ENCODE results near the gene TEDDM1. TPM values are rescaled to one million over a fixed set of nuclear protein-coding genes. Genes with fewer than 3 reads are reported as not detected.
A peak's percentile ranks its signal among the peaks of the same experiment; 100 is the strongest.

The TEDDM1 gene
- total RNA-seq, 2 donors from 2014 or later: not detected

- intact Hi-C loops (cut with DNase I): no loop called here
- no peak for DNase-seq (ENCODE audit: low spot score)
These were observed 8.1 kb upstream of the TEDDM1 start for GRCh38 chr1:182408435-182409075.

- DNase-seq (ENCODE audit: low spot score): no peak
- intact Hi-C loops (cut with DNase I): no loop called here
These were observed 7.3 kb upstream of the TEDDM1 start for GRCh38 chr1:182407724-182408123.

- no peak for DNase-seq (ENCODE audit: low spot score)
These were observed 5.5 kb upstream of the TEDDM1 start for GRCh38 chr1:182406012-182406411.

GRCh38 chr1:182405578-182405977 lies 5.1 kb upstream of the TEDDM1 start:
- no peak for DNase-seq (ENCODE audit: low spot score)
- intact Hi-C loops (cut with DNase I): no loop called here

More at GRCh38 chr1:182406012-182406411, 5.5 kb upstream of the TEDDM1 start:
- intact Hi-C loops (cut with DNase I): no loop called here

- intact Hi-C loops (cut with DNase I): no loop called here
- no peak for DNase-seq (ENCODE audit: low spot score)
These were observed 4.3 kb upstream of the TEDDM1 start for GRCh38 chr1:182404781-182405180.

GRCh38 chr1:182397653-182398393 lies 2.6 kb downstream of the TEDDM1 start:
- intact Hi-C loops (cut with DNase I): loop anchor here (2.0 to 10.0 kb wide), 6 partner anchors 93 to 311 kb away; no protein-coding TSS in a partner anchor
- DNase-seq (ENCODE audit: low spot score): no peak

- DNase-seq (ENCODE audit: low spot score): no peak
- intact Hi-C loops (cut with DNase I): loop anchor here (2.0 to 10.0 kb wide), 5 partner anchors 91 to 309 kb away; no protein-coding TSS in a partner anchor
These were observed 4.6 kb downstream of the TEDDM1 start for GRCh38 chr1:182395906-182396305.

- no peak for DNase-seq (ENCODE audit: low spot score)
- intact Hi-C loops (cut with DNase I): loop anchor here (10.0 kb wide), 2 partner anchors 89 to 109 kb away; no protein-coding TSS in a partner anchor
These were observed 6.3 kb downstream of the TEDDM1 start for GRCh38 chr1:182394055-182394775.

- intact Hi-C loops (cut with DNase I): loop anchor here (10.0 kb wide), 2 partner anchors 88 to 108 kb away; no protein-coding TSS in a partner anchor
- peak; percentile 88 for DNase-seq (ENCODE audit: low spot score)
These were observed 8.1 kb downstream of the TEDDM1 start for GRCh38 chr1:182392050-182393028.

GRCh38 chr1:182391362-182392049 lies 9.0 kb downstream of the TEDDM1 start, which contains the start of gene GLUL:
TSS of gene GLUL (minus strand) at chr1:182391790. CDS start at chr1:182388737, 3,053 bp downstream.
- peak; percentile 98 for DNase-seq (ENCODE audit: low spot score)
- intact Hi-C loops (cut with DNase I): loop anchor here (10.0 kb wide), 2 partner anchors 87 to 107 kb away; no protein-coding TSS in a partner anchor

GRCh38 chr1:182391028-182391361 lies 9.5 kb downstream of the TEDDM1 start:
- DNase-seq (ENCODE audit: low spot score): no peak
- intact Hi-C loops (cut with DNase I): loop anchor here (10.0 kb wide), 2 partner anchors 86 to 106 kb away; no protein-coding TSS in a partner anchor

- no peak for DNase-seq (ENCODE audit: low spot score)
- intact Hi-C loops (cut with DNase I): loop anchor here (10.0 kb wide), 2 partner anchors 85 to 105 kb away; no protein-coding TSS in a partner anchor
These were observed 10.8 kb downstream of the TEDDM1 start for GRCh38 chr1:182389619-182390047.

- intact Hi-C loops (cut with DNase I): no loop called here
- DNase-seq (ENCODE audit: low spot score): no peak
These were observed 11.9 kb downstream of the TEDDM1 start for GRCh38 chr1:182388392-182389134.

- intact Hi-C loops (cut with DNase I): no loop called here
- DNase-seq (ENCODE audit: low spot score): no peak
These were observed 12.9 kb downstream of the TEDDM1 start for GRCh38 chr1:182387566-182387965.

- no peak for DNase-seq (ENCODE audit: low spot score)
- intact Hi-C loops (cut with DNase I): no loop called here
These were observed 13.5 kb downstream of the TEDDM1 start for GRCh38 chr1:182386980-182387379.

- DNase-seq (ENCODE audit: low spot score): no peak
- intact Hi-C loops (cut with DNase I): no loop called here
These were observed 14.3 kb downstream of the TEDDM1 start for GRCh38 chr1:182385885-182386853.
